HL-60 (cell line): Measurements from ENCODE around the gene TENM4.

Experiments used
- DNase-seq, 2 experiments: peaks; one replicate each; pipeline ENCODE4 v3.0.0-alpha.2; 2010 to 2020; ENCODE audit warnings: low read depth in 1 of 2, low spot score in 1 of 2
- H3K27ac ChIP-seq: fragments of 250-450 bp; sonication (Bioruptor Pico); replicated peaks from 2 replicates; pipeline ENCODE4 v1.5.1; 2020; ENCODE audit warnings: mild to moderate bottlenecking, moderate library complexity
- H3K27me3 ChIP-seq: fragments of 250-450 bp; sonication (Bioruptor Pico); 2 replicates; pipeline ENCODE4 v1.5.1; 2021; ENCODE audit warnings: mild to moderate bottlenecking, moderate library complexity; ENCODE audit not compliant: insufficient read depth, poor library complexity, severe bottlenecking
- H3K4me3 ChIP-seq: replicated peaks from 2 replicates; pipeline ENCODE4 v1.5.1; 2011; ENCODE audit warnings: mild to moderate bottlenecking, control low read depth, low read length; ENCODE audit not compliant: insufficient read depth
- CTCF ChIP-seq: IDR thresholded peaks from one replicate; pipeline ENCODE4 v1.5.1; 2011; ENCODE audit warnings: low read length, control low read depth, inconsistent platforms; ENCODE audit not compliant: insufficient read depth
- GABPA ChIP-seq: IDR thresholded peaks from 2 replicates; pipeline ENCODE4 v1.6.1; 2012; ENCODE audit warnings: low read depth
- POLR2AphosphoS5 ChIP-seq: IDR thresholded peaks from 2 replicates; pipeline ENCODE4 v1.6.1; 2012; ENCODE audit warnings: low read depth
- REST ChIP-seq: IDR thresholded peaks from 2 replicates; pipeline ENCODE4 v1.6.1; 2012; ENCODE audit warnings: low read depth; ENCODE audit not compliant: insufficient replicate concordance
- SPI1 ChIP-seq: IDR thresholded peaks from 2 replicates; pipeline ENCODE4 v1.6.1; 2012; ENCODE audit warnings: low read depth, mild to moderate bottlenecking, borderline replicate concordance

Gene TENM4

GRCh38 chr11:78630561-78631303 is 810.1 kb downstream of the TENM4 start:
- H3K27me3 ChIP-seq = no peaks in the 10 kb centered on the region

GRCh38 chr11:78630155-78630554 is 810.7 kb downstream of the TENM4 start:
- Histone ChIP-seq H3K27me3 (no peaks in the 10 kb centered on the region), H3K27ac (no peak overlapping the region), H3K4me3 (no peak overlapping the region)
- no peak for DNase-seq
- TF ChIP-seq POLR2AphosphoS5 = no peak
- no peak for TF ChIP-seq CTCF
- TF ChIP-seq SPI1 = no peak
- TF ChIP-seq GABPA = no peak
- TF ChIP-seq REST = no peak

More at GRCh38 chr11:78630561-78631303, 810.1 kb downstream of the TENM4 start:
- H3K4me3 ChIP-seq = no peak overlapping the region
- TF ChIP-seq POLR2AphosphoS5 (no peak), CTCF (no peak), REST (no peak), SPI1 (no peak), GABPA (no peak)
- no peak for DNase-seq
- no peak overlapping the region for H3K27ac ChIP-seq

- TF ChIP-seq CTCF (no peak), SPI1 (no peak), REST (no peak), POLR2AphosphoS5 (no peak), GABPA (no peak)
- H3K27ac ChIP-seq = no peak overlapping the region
- no peak overlapping the region for H3K4me3 ChIP-seq
- DNase-seq = no peak
- H3K27me3 ChIP-seq = no peaks in the 10 kb centered on the region
Measured at GRCh38 chr11:78622666-78623065, 818.2 kb downstream of the TENM4 start.
